HFFc6 (cell line): ENCODE measurements around the gene CAST. TPM values are rescaled to one million over a fixed set of nuclear protein-coding genes. Genes with fewer than 3 reads are reported as not detected.

Experiments
- DNase-seq: peaks from one replicate; pipeline ENCODE4 v3.0.0-alpha.2; 2018
- H3K27ac Mint-ChIP-seq: 2 replicates; pipeline ENCODE4 v1.8.0; 2020; ENCODE audit warnings: mild to moderate bottlenecking, mixed read lengths
- H3K27me3 Mint-ChIP-seq: 2 replicates; pipeline ENCODE4 v1.8.0; 2021; ENCODE audit warnings: mild to moderate bottlenecking, moderate library complexity, mixed read lengths; ENCODE audit not compliant: insufficient read depth
- H3K36me3 Mint-ChIP-seq: 2 replicates; pipeline ENCODE4 v1.8.0; 2021; ENCODE audit warnings: low read depth, mixed read lengths
- H3K4me1 Mint-ChIP-seq: 2 replicates; pipeline ENCODE4 v1.8.0; 2020; ENCODE audit warnings: low read depth, mixed read lengths
- H3K4me3 Mint-ChIP-seq: 2 replicates; pipeline ENCODE4 v1.8.0; 2020; ENCODE audit warnings: mild to moderate bottlenecking, moderate library complexity, mixed read lengths
- H3K9me3 Mint-ChIP-seq: 2 replicates; pipeline ENCODE4 v1.8.0; 2020; ENCODE audit warnings: mild to moderate bottlenecking, mixed read lengths
- CTCF ChIP-seq: fragments of 200-600 bp; sonication (generic); IDR thresholded peaks from 2 replicates; pipeline ENCODE4 v1.5.0; 2021; ENCODE audit warnings: antibody characterized with exemption, mild to moderate bottlenecking
- total RNA-seq, 6 experiments: library from RNA; stranded (reverse); fragmentation: NEBNext Ultra II Directional; extraction: Animal tissue kit (Norgen Biotek cat#: 25700); gene quantifications; 2 replicates in 1 of 6; 3 replicates in 5 of 6; pipeline ENCODE4 v1.2.3, GENCODE V29; 2021

The CAST gene
- total RNA-seq, 6 experiments from 2014 or later, result 274 to 342 (median 322) TPM

DNA sequence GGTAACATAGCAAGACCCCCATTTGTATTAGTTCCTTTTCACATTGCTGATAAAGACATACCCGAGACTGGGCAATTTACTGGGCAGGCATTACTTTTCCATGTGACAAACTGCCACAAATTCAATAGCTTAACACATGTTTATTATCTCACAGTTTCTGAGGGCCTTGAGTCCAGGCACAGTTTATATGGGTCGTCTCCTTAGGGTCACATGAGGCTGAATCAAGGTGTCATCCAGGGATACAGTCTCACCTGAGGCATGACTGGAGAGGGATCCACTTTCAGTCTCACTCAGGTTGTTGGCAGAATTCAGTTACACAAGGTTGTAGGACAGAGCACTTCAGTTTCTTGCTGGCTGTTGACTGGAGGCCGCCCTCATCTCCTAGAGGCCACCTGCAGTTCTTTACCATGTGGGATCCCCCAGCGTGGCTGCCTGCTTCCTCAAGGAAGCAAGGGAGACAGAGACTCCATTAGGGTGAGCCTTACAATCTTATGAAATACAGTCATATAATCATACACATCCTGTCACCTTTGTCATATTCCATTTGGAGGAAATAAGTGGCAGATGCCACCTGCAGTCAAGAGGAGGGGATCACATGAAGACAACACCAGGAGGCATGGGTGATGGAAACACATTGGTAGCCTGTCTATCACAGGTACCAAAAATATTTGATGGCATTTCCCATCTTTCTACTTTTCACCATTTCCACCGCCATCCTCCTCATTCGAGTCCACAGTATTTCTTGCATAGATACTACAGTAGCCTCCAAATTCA lies 160.7 kb downstream of the CAST start:
- 0 out of 2 replicates have a peak, but pooled peaks have one; percentile 9 for TF ChIP-seq CTCF
- peak overlapping the region; percentile 90 for H3K27ac Mint-ChIP-seq
- no peak for DNase-seq
- H3K4me1 Mint-ChIP-seq, result peaks cover 47% of the 10 kb centered on the region
- no peaks in the 10 kb centered on the region for H3K9me3 Mint-ChIP-seq
- no peak overlapping the region for H3K4me3 Mint-ChIP-seq
- H3K27me3 Mint-ChIP-seq, result peaks cover 9% of the 10 kb centered on the region
- H3K36me3 Mint-ChIP-seq, result no peaks in the 10 kb centered on the region

DNA sequence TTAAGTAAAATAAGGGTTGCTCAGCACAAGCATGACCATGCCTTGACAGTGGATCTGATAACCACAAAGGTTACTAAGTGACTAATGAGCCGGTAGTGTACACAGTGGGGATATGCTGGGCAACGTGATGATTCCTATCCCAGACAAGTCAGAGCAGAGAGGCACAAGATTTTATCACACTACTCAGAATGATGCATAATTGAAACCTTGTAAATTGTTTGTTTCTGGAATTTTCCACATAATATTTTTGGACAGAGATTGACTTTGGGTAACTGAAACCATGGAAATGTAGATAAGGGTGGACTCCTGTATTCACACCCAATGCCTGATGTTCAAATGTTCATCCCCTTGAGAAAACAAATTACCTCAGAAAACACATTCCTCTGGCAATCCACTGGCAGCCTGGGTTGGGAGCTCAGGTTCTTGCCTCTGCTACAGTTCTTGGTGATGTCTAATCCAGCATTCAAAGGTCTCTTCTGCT lies 161.8 kb downstream of the CAST start:
- H3K27ac Mint-ChIP-seq, result peak overlapping the region; percentile 90
- no peak for TF ChIP-seq CTCF
- H3K9me3 Mint-ChIP-seq, result no peaks in the 10 kb centered on the region
- H3K4me1 Mint-ChIP-seq, result peaks cover 47% of the 10 kb centered on the region
- no peaks in the 10 kb centered on the region for H3K36me3 Mint-ChIP-seq
- H3K27me3 Mint-ChIP-seq, result peaks cover 9% of the 10 kb centered on the region
- peak; percentile 97 for DNase-seq
- H3K4me3 Mint-ChIP-seq, result peak overlapping the region; percentile 45

Other genes with a start within 250 kb of the CAST start
- not detected for gene PCSK1, start 229.1 kb upstream of the CAST start, total RNA-seq
- gene ERAP1, start 145.6 kb downstream of the CAST start, total RNA-seq, result 10 to 100 TPM; 16.6 to 41.9 (median 36.6) TPM
- gene ERAP2, start 214.1 kb downstream of the CAST start, total RNA-seq, result 1 to 10 TPM in 5 of 6 experiments, under 1 TPM in 1; 0.97 to 2.6 (median 1.5) TPM